ENCODE measurements around the gene SNX5. TPM values are rescaled to one million over a fixed set of nuclear protein-coding genes. Genes with fewer than 3 reads are reported as not detected.

Gene SNX5
- total RNA-seq, 1 donor from 2014 or later = 102 TPM

DNA sequence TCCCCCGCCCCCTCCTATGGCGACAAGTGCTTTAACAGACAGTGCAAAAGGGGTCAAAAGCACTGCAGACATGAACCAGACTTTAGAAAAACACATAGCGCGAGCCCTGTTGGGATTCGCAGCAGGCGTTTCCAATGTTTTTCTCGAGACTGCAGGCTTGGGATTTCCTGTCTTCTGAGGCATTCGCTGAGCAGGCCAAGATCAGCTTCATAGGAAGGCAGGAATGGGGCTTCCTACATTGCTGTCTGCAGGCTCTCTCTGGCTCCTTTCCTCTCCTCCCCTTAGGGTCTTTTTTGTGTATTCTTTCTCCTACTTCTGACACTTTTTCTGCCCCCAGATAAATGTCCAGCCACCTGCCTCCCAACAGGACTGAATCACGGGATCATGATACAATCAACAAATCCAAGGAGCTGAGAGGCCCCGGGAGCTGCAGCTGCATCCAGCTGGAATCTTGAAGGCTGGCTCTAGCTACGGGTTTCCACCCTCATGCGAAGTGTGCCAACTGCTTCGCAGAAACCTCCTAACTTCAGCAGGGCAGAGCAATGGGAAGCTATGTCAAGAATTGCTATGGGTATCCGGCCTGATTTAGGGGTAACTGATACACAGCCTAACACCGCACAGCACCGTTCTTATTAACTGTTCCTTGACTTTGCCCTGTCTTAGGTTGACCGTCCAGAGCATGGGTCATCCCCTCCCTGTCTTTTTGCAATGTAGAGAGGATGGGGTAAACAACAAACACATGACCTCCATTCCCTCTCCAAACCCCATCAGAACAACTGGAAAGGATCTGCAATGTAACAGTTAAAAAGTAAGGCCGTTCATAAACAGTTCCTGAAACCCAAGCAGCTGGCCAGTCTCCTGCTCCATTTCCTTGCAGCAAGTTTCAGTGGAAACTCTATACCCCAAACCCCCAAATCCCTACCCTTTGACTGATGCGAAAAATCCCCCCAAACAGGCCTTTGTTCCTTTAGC lies 31.5 kb downstream of the SNX5 start:
- no peak overlapping the region for H3K4me3 ChIP-seq
- DNase-seq = peak; percentile 58
- intact Hi-C loops (cut with DNase I) = no loop called here

DNA sequence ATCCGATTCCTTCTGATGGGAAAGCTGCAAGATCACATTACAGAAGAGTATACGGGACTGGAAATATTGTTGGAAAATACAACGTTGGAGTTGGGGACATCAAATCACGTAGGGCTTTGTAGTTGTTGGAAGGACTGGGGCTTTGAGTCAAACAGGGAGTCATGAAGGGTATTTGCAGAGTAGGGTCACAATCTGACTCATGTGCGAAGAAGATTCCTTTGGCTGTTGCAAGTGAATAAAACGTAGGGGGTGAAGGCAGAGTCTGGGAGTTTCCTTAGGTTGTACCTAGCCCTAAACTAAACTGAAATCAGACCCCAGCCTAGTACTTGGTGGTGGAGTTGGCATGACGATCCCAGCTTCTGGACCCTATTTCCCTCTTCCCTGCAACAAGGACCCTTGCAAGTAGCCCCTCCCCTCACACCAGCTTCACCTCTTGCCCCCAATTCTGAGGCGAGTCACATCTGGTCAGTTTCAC lies 32.3 kb downstream of the SNX5 start:
- H3K36me3 ChIP-seq = peaks cover 11% of the 10 kb centered on the region
- no peak for DNase-seq
- intact Hi-C loops (cut with DNase I) = no loop called here
- no peak for ATAC-seq
- no peaks in the 10 kb centered on the region for H3K9me3 ChIP-seq
- peak overlapping the region; percentile 44 for H3K27ac ChIP-seq
- no peak overlapping the region for H3K4me3 ChIP-seq
- H3K27me3 ChIP-seq (ENCODE audit: low read depth) = no peaks in the 10 kb centered on the region
- TF ChIP-seq, protein P1, sequence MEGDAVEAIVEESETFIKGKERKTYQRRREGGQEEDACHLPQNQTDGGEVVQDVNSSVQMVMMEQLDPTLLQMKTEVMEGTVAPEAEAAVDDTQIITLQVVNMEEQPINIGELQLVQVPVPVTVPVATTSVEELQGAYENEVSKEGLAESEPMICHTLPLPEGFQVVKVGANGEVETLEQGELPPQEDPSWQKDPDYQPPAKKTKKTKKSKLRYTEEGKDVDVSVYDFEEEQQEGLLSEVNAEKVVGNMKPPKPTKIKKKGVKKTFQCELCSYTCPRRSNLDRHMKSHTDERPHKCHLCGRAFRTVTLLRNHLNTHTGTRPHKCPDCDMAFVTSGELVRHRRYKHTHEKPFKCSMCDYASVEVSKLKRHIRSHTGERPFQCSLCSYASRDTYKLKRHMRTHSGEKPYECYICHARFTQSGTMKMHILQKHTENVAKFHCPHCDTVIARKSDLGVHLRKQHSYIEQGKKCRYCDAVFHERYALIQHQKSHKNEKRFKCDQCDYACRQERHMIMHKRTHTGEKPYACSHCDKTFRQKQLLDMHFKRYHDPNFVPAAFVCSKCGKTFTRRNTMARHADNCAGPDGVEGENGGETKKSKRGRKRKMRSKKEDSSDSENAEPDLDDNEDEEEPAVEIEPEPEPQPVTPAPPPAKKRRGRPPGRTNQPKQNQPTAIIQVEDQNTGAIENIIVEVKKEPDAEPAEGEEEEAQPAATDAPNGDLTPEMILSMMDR (IDR thresholded peaks at IDR 0.05) = no peak
- peaks cover 43% of the 10 kb centered on the region for H3K4me1 ChIP-seq

More for the DNA sequence above, 31.5 kb downstream of the SNX5 start:
- no peaks in the 10 kb centered on the region for H3K27me3 ChIP-seq (ENCODE audit: low read depth)
- TF ChIP-seq, protein P1 (IDR thresholded peaks at IDR 0.05) = no peak
- H3K27ac ChIP-seq = peak overlapping the region; percentile 44
- peaks cover 43% of the 10 kb centered on the region for H3K4me1 ChIP-seq
- no peaks in the 10 kb centered on the region for H3K9me3 ChIP-seq
- ATAC-seq = peak in 1 of 2 donors; percentile 25
- peaks cover 18% of the 10 kb centered on the region for H3K36me3 ChIP-seq

DNA sequence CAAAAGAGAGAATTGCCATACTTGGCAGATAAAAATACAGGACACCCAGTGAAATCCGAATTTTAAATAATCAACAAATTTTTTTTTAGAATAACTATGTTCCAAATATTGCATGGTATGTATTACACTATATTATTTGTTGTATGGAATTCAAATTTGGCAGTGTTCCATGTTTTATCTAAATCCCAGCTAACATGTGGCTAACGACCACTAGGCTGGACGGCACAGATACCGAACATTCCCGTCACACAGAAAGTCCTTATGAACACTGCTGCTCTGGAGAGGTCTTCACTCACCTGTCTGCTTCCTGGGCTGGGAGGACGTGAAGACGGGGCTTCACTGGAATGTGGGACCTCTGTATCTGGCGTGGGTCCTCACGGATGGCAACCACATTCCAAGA lies 32.8 kb downstream of the SNX5 start:
- intact Hi-C loops (cut with DNase I) = no loop called here
- Histone ChIP-seq H3K36me3 (peaks cover 5% of the 10 kb centered on the region), H3K9me3 (no peaks in the 10 kb centered on the region), H3K4me3 (no peak overlapping the region), H3K27me3 (ENCODE audit: low read depth) (no peaks in the 10 kb centered on the region), H3K4me1 (peaks cover 43% of the 10 kb centered on the region), H3K27ac (no peak overlapping the region)
- DNase-seq (no peak), ATAC-seq (no peak)
- TF ChIP-seq, protein P1 (IDR thresholded peaks at IDR 0.05) = no peak

DNA sequence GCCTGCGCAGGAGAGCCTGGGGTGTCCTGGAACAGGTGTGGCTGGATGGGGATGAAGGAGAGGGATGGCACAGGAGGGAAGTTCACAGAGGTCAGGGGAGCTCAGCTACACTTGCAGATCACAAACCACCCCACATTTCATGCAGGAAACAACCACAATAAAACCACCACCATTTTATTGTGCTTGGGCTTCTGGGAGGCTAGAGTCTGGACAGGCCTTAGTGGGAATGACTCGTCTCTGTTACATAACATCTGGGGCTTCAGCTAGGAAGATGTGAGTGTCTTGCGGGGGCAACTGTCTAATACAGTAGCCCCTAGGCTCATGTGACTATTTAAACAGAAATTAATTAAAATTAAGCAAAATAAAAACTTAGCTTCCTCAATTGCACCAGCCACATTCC lies 33.4 kb downstream of the SNX5 start:
- TF ChIP-seq, protein P1 (IDR thresholded peaks at IDR 0.05) = no peak
- Histone ChIP-seq H3K27ac (no peak overlapping the region), H3K4me3 (no peak overlapping the region), H3K9me3 (no peaks in the 10 kb centered on the region), H3K27me3 (ENCODE audit: low read depth) (no peaks in the 10 kb centered on the region), H3K36me3 (no peaks in the 10 kb centered on the region), H3K4me1 (peaks cover 43% of the 10 kb centered on the region)
- intact Hi-C loops (cut with DNase I) = no loop called here
- no peak for DNase-seq
- no peak for ATAC-seq

DNA sequence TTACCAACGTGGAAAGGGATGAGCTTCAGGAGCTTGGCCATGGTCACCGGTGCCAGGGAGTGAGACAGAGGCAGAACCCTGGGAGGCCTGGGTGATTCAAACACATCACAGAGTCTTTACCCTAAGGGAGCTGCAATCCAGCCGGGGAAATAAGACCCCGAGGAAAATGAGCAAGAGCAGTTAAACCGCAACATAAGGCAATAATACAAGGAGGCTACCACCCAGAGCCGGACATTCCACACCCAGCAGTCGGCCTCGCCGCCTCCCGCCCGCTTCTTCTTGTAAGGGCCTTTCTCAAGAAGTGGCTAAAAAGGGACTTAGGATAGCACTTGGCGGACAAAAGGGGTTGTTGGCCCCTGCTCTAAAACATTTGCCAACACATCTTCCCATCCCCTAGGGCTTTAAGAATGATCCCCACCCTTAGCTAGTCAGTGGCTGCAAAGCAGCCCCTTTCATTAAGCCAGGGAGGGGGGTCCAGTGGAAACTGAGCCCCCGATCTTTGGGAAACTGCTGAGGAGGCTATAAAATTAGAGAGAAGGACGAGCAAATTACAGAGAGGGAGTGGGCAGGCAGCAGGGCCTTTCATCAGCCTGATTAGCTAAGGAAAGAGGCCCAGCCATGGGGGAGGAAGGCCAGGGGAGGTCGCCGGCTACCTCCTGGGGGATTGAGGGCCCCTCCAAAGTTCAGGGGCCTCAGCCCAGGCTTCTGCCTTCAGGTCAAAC lies 34.3 kb downstream of the SNX5 start:
- no peak overlapping the region for H3K27ac ChIP-seq
- no peaks in the 10 kb centered on the region for H3K36me3 ChIP-seq
- ATAC-seq = no peak
- no peaks in the 10 kb centered on the region for H3K9me3 ChIP-seq
- DNase-seq = no peak
- TF ChIP-seq, protein P1 (IDR thresholded peaks at IDR 0.05) = no peak
- H3K4me3 ChIP-seq = no peak overlapping the region
- H3K27me3 ChIP-seq (ENCODE audit: low read depth) = no peaks in the 10 kb centered on the region
- intact Hi-C loops (cut with DNase I) = no loop called here
- peaks cover 36% of the 10 kb centered on the region for H3K4me1 ChIP-seq
